GM11168 (cell line): Measurements from ENCODE around the gene SERPINA5.
"Not testable (repeated sequence)": the region's sequence is repeated elsewhere in the genome, so short reads cannot be mapped to it uniquely, and the experiment has no call there.

ENCODE experiments used
- in situ Hi-C: fragments of 300-500 bp; cut with MboI; formaldehyde crosslinking; loops from one replicate; pipeline ENCODE4 v1.12.0; 2022; ENCODE audit warnings: low sequenced_read_pairs; ENCODE audit not compliant: unreplicated experiment

SERPINA5 gene

DNA sequence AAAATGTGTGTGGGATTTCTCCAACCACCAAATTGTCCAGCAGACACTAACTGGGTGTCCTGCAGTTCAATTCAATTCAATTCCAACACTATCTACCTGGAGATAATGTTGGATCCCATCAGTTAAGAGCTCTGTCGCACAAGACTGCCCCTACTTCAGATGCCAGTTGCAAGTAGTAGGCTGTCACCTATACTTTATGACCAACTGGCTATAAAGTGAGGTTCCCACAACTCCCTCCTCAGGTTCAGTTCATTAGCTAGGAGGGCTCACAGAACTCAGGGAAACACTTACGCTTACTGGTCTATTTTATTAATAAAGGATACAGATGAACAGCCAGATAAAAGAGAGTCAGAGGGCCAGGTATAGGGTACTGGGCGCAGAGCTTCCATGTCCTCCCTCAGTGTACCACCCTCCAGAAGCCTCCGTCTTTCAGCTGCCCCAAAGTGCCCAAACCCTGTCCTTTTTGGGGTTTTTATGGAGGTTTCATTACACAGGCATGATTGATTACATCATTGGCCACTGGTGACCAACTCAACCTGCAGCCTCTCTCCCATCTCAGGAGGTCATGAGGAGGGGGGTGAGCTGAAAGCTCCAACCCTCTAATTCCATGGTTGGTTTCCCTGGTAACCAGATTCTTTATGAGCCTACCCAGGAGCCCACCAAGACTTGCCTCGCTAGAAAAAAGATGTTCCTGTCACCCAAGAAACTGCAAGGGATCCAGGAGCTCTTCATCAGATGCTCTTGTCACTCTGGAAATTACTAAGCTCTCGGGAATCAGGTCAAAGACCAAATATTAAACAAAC is 7.5 kb upstream of the SERPINA5 start:
- in situ Hi-C loops, result no loop called here

DNA sequence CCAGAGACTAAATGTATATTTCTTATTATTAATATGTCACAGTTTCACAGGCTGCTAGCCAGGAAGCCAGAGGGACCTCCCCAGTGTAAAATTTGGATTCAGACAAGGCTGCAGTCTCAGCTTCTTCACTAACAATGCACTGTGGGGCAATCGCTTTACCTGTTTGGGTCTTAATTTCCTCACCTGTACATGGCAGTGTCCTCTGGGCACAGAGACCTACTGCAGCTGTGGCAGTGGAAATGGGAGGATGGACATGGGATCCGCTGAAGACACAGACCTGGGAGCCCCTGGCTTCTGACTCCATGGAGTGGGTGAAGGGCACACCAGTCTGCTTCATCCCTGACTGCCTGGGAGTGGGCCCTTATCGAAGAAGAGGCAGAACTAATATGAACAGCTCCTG is 6.9 kb upstream of the SERPINA5 start:
- in situ Hi-C loops, result no loop called here

DNA sequence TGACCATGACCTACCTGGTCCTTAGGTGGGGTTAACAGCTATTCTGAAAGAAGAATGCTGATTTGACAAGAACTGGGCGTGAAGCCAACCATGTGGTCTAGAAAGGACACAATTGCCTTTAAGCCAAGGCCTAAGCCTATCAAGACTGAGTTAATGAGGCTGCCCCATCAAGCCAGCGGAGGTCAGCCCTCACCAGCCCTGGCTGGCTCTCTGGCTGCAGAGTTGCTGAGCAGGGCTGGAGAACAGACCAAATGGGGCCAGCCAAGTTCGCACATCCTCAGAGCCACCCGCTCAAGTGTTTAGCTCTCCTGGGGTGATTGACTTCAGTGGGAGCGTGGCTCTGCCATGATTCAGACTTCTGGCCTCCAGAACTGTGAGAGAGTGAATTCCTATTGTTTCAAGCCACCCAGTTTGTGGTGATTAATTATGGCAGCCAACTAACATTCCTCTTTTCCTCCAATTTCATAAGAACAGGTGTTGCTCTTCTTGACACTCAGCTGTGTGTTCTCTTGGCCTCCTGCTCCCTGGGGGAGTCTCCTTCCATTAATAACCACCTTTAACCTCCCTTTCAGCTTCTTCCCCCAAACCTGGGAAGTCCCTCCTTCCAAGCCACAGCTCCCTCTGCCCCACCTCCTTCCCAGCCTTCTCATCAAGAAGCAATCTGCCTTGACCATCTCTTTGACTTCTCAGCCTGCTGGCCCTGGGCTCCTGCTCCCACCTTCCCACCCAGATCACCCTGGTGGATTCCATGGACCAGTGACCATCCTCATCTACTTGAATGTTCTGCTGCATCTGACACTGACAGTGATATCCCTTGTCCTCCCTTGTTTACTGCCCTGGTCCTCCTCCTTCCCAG is 5.3 kb upstream of the SERPINA5 start:
- in situ Hi-C loops, result no loop called here

DNA sequence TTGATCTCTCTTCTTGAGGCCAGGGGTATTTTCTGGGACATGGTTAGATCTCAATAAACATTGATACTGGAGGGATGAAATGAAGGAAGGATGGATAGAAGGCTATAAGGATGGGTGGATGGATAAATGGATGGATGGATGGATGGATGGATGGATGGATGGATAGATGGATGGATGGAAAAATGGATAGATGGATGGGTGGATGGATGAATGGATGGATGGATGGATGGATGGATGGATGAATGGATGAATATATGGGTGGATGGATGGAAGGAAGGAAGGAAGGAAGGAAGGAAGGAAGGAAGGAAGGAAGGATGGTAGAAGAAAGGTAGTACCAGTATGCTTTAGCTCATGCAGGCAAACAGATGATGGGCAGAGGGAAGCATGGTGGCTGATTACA is 3.8 kb upstream of the SERPINA5 start:
- in situ Hi-C loops, result not testable (repeated sequence)

DNA sequence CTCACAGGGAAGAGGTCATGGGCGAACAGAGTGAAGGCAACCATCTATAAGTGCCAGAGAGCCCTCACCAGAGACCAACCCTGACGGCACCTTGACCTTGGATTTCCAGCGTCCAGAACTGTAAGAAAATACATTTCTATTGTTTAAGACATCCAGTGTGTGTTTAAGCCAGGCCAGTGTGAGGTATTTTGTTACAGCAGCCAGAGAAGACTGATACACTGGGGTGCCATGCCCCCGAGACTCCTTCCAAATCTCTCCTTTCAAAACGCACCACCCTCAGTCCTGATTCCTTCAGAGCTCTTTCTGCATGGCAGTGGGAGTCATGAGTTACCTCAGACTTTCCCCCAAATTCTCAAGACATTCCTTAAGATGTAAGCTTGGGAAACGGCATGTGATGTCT is 2.5 kb upstream of the SERPINA5 start:
- in situ Hi-C loops, result no loop called here

DNA sequence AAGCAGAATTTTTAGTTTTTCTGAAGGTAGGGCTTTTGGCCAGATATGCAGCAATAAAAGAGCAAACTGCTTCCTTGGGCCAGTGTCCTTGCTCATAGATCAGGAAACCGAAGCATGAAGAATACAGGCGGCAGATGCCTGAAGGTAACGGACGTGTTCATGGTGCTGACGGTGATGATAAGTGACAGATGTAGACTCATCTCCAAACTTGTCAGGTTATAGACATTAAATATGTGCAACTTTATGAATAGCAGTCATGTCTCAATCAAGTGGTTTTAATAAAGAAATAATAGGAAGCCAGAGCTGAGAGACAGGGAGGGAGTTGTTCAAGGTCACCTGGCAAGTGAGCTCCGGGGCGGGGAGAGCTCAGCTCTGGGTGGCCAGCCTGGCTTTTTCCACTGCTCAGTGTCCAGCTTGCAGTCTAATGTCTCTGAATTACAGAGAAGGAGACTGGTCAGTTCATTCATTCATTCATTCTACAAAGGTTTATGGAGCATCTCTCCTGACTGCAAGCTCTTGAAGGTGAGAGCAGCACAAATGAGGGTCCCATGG is 1.0 kb downstream of the SERPINA5 start:
- in situ Hi-C loops, result no loop called here

DNA sequence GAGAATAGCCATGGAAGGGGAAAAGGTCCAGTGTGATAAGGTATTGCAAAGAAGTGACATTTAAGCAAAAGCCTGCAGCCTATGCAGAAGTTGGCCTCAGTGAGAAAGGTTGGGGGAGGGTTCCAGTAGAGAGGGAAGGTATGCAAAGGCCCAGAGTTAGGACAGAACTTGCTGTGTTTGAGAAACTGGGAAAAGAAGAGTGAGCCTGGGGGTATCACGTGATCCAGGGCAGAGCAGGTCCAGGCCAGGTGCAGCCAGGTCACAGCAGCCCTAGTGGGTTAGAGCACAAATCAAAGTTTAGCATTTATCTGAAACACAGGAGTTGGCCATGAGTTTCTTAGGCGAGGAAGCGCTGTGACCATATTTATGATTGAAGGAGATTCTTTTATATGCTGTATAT is 1.6 kb downstream of the SERPINA5 start:
- in situ Hi-C loops, result no loop called here

DNA sequence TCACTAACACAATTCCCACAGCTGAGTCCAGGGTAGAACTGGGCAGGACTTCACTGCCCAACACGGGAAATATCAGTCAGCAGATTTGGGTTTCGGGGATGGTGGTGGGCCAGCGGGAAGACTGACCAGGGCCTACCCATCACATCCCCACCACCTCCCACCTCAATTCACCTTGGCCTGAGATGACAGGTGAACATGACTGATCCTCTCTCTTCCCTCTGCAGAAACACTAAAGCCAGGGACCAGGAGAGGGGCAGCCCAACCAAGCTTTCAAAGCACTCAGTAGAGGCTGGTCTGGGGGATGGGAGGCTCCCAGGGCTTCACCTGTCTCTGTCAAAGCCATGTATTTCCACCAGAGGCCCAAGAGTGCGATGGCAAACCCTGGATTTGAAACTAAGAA is 2.3 kb downstream of the SERPINA5 start:
- in situ Hi-C loops, result no loop called here

DNA sequence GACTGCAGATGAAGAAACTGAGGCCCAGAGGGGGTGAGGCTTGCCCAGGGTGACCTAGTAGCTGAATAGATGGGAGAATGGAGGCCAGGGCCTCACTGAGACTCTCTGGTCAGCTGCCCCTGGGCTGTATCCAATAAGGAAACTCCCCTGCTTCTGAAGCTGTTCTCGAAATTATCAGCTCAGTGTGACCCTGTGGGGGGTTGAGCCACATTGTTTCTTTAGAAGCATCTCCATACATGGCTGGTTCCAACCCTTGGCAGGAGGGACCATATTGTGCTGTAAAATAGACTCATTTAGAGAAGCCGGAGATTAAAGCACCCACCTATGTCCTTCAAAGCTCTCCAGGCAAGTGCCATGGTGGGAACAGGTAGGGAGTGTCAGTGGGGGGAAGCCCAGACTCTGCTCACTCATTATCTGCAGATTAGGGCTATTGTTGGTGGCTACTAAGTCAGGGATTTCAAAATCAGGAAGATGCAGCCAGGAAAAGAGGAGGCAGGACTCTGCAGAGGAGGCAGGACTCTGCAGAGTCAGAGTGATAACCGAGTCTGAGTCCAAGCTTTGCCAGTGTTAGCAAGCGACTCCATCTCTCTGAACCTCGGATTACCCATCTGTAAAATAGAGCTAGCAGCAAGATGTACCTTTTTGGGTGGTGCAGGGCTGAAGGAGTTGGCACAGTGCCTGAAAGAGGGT is 3.5 kb downstream of the SERPINA5 start:
- in situ Hi-C loops, result no loop called here

DNA sequence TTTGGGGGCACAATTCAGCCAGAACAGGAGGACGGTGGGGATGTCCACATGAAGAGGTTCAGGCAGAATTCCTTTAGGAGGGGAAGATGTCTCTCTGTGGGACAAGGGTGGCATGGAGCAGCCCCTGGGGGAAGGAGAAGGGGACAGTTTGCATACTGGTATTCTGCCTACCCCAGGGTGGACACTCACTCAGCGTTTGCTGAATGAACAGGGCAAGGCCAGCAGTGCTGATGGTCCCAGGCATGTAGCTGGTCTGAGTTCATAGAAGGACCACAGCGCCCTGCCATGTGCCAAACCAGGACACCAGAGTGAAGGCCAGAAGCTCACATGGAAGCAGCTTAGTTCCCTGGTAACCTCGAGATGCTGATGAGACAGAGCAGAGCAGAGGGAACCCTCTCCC is 5.4 kb downstream of the SERPINA5 start:
- in situ Hi-C loops, result no loop called here

DNA sequence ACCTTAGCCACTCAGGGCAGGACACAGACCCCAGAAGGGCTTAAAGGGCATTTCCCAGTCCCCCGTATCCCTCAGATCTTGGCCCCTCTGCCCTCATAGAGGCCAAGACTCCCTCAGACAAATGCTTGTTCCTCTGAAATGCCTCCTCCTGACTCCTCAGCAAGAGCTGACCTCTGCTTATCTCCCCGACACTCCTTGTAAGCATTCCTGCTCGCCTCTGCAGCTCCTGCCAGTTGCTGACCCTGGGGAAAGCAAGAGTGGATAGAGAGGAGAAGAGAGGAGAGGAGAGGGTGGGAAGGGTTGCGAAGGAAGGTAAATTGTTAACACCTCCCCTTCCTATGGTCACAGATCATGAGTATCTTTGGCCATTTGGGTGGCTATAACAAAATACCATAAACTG is 7.1 kb downstream of the SERPINA5 start:
- in situ Hi-C loops, result no loop called here

DNA sequence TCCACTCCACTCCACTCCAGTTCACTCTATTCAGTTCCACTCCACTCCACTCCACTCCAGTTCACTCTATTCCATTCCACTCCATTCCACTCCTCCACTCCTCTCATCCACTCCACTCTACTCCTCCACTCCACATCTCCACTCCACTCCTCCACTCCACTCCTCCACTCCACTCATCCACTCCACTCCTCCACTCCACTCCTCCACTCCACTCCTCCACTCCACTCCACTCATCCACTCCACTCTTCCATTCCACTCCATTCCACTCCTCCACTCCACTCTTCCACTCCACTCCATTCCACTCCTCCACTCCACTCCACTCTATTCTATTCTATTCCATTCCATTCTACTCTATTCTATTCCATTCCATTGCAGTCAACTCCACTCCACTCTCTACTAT is 9.8 kb downstream of the SERPINA5 start:
- in situ Hi-C loops, result no loop called here

DNA sequence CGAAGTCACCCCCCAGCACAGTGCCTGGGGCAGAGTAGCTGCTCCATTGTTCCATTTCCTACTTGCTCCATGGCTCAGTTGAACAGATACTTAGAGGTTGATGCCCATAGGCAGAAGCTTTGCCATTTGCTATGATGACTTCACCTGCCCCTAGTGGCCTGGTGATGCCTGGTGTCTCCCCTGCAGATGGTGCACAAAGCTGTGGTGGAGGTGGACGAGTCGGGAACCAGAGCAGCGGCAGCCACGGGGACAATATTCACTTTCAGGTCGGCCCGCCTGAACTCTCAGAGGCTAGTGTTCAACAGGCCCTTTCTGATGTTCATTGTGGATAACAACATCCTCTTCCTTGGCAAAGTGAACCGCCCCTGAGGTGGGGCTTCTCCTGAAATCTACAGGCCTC is 10.6 kb downstream of the SERPINA5 start:
- in situ Hi-C loops, result no loop called here

DNA sequence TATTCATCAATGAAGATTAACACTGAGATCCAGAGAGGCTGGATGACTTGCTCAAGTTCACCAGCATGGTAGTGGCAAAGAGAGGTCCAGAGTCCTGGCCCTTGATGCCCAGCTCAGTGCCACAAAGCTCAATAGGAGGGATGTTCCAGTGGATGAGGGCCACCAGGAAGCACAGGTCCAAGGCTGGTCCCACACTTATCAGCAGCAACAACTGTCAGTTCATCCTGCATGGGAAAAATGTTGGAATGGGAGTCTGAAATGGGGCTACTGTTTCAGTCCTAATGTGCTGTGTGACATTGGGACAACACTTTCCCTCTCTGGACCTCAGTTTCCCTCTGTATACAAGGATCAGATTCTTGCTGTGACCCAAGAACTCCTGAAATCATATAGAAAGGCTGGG is 11.2 kb downstream of the SERPINA5 start:
- in situ Hi-C loops, result no loop called here

DNA sequence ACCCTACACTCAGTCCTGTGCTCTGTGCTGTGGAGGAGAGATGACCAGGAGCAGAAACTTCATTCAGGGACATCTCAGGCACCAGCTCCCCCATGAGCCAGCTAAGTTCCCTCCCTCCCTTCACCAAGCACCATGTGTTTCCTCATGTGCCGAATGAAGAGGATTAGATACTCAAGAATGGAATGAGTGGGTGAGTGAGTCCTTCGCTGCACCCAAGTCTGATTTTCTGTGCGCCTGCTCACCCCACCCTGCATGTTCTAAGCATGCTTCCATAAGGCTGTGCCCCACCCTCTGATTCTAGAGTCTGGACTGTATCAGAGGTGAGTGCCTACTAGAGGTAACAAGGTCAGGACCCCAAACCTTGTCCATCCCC is 12.1 kb downstream of the SERPINA5 start:
- in situ Hi-C loops, result no loop called here

DNA sequence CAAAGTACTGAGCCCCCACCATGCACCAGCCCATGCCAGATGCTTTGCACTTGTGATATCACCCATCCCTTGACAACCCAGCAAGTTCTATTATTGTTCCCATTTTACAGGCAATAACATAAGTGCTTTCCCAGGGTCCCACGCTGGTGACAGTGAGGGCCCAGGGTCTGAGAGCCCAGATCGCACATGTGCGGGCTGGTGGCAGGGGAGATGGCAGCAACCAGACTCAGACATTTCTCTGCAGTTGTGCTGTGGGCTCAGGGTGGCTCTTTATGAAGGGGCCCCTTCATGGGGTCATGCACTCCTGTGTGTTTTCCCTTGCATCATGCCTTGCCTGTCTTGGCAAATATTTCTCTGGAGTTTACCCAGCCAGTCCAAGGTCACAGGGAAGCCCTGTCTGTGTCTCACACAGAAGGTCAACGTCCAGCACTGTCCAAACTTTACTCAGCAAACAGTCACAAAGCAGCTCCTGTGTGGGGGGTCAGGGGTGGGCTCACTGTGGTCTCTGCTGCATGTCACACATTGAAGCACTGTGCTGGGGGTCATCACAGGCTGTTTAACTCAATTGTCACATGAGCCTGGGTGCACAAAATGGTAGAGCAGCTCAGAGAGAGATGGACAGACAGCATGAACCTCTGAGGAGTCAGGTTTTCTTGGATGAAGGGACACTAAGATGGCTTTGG is 12.7 kb downstream of the SERPINA5 start:
- in situ Hi-C loops, result no loop called here

DNA sequence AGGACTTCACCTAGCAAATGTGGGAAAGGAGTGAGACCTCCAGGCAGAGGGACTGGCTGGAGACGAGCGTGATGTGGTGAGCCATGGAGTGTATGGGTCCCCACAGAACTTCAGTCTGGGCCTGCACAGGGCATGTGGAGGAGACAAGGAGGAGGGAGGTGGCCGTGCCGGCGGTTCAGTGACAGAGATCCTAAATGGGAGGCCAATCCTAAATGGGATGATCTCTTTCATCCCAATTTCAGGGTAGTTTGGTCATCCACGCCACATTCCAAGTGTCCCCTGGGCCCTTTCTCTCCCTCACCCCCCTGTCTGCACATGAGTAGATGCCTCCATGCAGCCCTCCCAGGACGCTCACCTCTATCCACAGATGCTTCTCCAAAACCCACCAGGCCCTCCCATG is 13.2 kb downstream of the SERPINA5 start:
- in situ Hi-C loops, result no loop called here

DNA sequence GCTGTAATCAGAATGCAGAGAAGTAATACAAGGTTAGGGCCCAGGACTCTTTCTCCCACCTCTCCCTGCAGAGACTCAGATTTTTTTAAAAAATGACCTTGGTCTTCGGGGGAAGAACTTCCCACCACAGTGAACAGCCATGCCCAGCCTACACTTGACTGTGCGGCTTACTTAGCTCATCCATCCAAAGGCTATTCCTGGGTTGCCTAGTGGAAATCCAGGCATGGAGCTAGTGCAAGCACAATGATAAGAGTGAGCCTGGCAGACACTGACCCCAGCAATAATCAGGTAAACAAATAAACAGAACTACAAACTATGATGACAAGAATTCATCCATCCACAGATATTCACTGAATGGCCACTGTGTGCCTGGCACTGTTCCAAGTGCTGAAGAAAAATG is 14.7 kb downstream of the SERPINA5 start:
- in situ Hi-C loops, result no loop called here

DNA sequence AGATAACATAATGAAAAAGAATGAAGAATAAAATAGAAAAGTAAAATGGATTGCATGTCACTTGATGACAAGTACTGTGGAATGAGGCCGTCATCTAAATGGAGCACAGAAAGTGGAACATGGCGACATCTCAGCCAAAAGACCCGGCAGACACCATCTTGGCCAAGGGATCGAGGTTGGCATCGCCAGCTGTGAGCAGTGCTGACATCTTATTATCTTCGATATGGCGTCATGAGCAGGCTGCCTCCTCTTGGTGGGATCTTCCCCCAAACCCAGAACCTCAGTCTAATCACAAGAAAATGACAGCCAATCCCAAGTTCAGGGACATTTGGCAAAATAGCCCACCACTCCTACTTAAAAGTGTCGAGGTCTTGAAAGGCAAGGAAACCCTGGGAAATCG is 15.1 kb downstream of the SERPINA5 start:
- in situ Hi-C loops, result no loop called here

DNA sequence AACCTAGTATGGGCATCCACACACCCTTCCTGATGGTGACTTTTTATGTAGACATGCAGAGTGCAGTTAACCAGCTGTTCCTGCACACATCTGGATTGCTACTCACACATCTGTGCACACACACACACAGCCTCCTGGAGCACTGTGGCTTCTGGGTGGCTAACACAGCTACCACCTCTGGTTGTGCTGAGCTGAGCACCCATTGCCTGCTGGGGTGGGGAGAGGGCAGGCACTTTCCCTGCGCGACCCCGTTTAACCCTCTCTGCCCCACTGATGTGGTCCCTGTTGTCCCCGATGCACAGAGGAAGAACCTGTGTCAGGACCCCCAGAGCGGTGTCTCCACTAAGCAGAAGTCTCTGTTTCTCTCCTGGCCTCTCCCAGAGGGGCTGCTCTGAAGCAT is 16.6 kb downstream of the SERPINA5 start:
- in situ Hi-C loops, result no loop called here
